Stimulated activated CD8-positive, alpha-beta memory T cell treated with anti-CD3 and anti-CD28 coated beads, Interleukin-7, amount 100 ng/mL, for 4 hours (primary cell): ENCODE data around the gene TSPAN31.
"Not testable (repeated sequence)": the region's sequence is repeated elsewhere in the genome, so short reads cannot be mapped to it uniquely, and the experiment has no call there.

ENCODE experiments used
- DNase-seq, 2 donors: peaks; one replicate each; pipeline ENCODE4 v3.0.0-alpha.2; 2020; ENCODE audit warnings: low read depth in 2 of 2

Gene TSPAN31

DNA sequence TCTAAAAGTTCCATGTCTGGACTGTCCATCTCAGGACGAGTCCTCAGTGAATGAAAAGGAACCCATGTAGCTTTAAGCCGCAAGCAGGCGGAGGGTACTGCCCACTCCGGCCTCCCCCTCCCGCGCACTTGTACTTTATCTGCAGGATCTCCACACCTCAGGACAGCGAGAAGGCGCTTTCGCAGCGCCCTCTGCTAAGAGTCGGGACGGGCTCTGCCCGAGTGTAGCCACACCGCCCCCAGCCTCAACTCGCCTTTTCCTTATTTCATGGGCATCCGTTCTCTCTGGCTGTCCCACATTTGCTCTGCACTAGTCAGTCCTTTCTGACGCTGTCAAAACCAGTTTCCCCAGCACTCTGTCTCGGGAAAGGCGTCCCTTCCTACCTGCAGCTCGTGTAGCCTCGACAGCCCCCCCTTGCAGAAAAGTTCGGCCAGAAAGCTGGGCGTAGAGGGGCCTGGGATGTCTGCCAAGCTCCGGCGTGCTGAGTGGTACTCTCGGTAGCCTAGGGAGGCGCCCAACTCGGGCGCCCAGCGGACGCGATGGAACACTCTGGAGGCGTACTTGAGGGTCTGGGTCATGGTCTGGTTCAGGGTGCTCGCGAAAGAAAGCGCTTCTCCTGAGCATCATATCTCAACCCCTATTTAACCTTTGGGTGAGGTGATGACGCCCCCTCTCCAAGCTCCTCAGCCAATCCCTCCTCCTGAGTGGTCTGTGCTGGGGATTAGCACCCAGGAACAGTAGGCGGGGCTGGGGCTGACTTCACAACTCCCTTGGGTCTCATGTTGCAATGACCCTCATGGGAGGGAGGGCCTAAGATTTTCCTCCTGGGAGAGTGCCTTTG lies 21.8 kb downstream of the TSPAN31 start, which contains the start of gene CYP27B1:
Gene CYP27B1 (minus strand): TSS at position 615 of the 841 bp plus-strand sequence. CDS start 37 bp downstream, at position 578.
- no peak for DNase-seq

DNA sequence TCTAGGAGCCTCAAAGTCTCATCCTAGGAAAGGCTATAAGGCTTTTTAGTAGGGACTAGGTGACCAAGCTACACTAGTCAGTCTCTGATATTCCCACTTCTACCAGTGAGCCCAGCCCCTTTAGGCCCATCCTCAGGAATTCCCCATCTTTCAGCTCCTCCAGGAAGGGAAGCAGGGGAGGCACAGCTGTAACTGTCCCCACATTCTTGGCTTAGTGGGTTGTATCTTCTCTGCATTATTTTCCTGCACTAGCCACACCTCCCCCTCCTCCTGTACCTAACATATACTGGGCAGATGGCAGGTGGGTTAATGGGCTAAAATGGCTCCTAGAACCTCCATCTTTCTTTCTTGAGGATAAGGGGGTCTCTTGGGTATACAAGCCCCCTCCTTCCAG lies 22.5 kb downstream of the TSPAN31 start:
- no peak for DNase-seq

DNA sequence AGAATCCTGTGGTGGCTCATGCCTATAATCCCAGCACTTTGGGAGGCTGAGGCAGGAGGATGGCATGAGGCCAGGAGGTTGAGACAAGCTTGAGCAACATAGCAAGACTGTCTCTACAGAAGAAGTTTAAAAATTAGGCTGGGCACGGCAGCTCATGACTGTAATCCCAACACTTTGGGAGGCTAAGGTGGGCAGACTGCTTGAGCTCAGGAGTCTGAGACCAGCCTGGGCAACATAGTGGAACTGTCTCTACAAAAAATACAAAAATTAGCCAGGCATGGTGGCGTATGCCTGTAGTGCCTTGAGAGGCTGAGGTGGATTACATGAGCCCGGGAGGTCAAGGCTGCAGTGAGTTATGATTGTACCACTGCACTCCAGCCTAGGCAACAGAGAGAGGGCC lies 23.0 kb downstream of the TSPAN31 start:
- no peak for DNase-seq

DNA sequence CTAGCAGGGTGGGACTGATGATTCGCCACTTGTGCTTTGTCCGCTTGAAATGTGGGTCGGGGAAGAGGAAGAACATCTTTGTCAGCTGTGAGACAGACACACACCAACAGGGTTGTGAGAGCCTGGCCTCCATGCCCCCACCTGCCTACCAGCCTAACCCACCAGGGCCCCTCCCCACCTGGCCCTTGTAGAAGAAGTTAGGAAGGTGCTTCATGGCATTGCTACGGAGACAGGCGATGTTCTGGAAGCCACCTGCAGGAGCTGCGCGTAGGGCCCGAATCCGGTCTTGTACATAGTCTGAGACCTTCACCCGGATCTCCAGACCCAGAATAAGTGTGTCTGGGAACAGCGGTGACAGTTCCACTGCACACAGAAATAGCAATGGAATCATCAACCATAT lies 24.8 kb downstream of the TSPAN31 start:
- DNase-seq = no peak

DNA sequence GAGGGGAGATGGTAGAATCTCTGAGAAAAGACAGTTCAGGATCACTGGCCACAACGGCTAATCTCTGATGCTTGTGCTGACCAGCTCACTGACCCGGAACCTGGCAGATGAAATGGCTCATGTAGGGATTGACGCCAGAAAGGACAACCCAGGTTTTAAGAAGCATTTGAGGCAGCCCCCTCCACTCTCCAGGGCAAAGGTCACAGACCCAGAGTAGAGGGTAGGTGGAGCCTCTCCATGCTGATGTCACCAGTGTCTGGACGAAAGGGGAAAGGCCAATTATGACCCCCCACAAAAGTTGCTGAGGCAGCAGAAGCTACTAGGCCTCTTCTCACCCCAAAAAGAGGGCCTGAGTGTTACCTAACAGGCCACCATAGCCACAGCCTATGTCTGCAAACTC lies 25.9 kb downstream of the TSPAN31 start:
- no peak for DNase-seq

DNA sequence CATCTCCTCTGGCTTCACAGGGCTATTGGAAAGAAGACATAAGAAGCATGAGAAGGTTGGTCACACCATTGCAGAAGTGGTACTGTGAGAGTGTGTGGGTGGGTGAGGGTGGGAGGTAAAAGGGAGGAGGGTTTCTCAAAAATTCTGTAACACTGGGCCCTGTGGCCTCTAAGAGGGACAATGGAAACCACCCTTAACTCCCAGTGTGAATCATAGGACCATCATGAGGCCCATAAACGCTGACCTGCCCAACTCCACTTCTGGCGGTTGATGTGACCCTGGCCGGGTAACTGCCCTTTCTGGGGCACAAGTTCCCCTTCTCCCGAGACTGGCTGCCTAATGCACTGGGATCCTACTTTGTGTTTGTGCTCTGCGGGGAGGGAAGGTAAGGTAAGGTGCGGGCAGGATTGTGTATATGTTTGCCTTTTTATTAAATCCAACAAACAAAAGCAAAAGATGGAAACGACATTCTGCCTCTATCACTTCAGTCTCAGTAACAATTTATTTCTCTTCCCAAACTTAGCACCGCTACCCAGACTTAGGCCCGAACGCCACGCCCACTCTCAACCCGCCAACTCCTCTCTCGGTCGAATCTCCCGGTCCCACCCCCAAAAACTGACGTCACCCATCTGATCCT lies 26.5 kb downstream of the TSPAN31 start:
- peak; percentile 83 to 89 for DNase-seq

DNA sequence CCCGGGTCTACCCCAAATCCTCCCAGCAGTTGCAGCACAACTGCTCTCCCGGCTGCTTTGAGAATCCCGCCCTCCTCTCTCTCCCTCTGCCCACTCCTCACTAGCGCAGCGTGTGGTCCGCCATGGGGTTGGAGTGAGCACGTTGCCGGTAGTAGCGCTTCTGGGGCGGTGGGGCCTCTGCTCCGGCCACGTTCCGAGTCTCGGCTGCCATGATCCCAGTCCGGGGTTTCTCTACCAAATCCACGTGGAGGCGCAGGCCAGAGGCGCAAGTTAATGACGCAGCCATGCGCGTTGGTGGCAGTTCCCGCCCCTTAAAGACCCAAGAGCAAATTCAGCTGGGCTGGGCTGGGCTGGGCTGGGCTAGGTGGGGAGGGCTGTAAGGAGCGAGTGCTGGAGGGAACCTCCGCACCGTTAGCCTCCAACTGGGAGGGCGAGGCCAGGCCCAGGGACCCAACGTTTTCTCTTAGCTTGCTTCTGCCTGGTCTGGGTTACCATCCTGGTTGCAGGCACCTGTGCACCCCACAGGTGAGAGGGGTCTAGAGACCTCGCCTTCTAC lies 27.1 kb downstream of the TSPAN31 start, which contains the start of gene METTL1:
Gene METTL1 (minus strand): TSS at position 233 of the 556 bp plus-strand sequence. CDS start 22 bp downstream, at position 211.
- peak; percentile 89 to 94 for DNase-seq

DNA sequence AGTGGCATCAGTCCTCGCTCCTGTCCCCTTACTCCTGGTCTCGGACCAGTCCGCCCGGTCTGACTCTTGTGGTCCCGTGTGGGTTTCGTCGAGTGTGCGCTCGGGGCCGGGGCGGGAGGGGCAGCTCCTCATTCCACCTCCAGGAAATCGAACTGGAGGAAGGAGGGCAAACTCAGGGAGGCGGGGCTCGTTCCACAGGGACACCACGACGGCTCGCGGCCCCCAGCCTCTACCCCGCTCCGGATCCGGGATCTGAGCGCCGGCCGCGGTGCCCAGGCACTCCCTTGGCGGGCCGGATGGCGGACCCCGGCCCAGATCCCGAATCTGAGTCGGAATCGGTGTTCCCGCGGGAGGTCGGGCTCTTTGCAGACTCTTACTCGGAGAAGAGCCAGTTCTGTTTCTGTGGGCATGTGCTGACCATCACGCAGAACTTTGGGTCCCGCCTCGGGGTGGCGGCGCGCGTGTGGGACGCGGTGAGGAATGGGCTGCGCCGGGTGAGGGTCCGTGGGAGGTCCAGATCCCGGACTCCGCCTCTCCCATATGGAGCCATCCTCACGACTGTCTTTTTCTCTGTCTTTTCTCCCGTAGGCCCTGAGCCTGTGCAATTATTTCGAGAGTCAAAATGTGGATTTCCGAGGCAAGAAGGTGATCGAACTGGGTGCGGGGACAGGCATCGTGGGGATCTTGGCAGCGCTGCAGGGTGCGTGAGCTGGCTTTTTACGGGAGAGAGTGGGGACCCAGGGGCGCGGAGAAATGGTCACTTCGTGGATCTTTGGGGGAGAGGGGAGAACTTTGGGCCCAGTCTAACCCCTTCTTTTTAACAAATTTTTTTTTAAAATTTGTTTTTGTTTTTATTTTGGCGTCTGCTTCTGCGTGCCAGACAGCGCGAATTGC lies 27.8 kb downstream of the TSPAN31 start, which contains the start of gene EEF1AKMT3:
Gene EEF1AKMT3 (plus strand): TSS at position 186 of the 894 bp plus-strand sequence. CDS start 111 bp downstream, at position 297.
- no peak for DNase-seq

DNA sequence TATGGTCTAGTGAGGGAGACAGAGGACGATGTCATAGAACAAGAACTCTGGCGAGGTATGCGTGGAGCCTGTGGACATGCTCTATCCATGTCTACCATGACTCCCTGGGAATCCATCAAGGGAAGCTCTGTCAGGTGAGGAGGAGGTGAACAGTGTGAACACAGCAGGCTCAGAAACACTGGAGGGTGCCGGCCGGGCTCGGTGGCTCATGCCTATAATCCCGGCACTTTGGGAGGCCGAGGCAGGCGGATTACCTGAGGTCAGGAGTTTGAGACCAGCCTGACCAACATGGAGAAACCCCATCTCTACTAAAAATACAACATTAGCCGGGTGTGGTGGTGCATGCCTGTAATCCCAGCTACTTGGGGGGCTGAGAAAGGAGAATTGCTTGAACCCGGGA lies 29.8 kb downstream of the TSPAN31 start:
- not testable (repeated sequence) for DNase-seq

DNA sequence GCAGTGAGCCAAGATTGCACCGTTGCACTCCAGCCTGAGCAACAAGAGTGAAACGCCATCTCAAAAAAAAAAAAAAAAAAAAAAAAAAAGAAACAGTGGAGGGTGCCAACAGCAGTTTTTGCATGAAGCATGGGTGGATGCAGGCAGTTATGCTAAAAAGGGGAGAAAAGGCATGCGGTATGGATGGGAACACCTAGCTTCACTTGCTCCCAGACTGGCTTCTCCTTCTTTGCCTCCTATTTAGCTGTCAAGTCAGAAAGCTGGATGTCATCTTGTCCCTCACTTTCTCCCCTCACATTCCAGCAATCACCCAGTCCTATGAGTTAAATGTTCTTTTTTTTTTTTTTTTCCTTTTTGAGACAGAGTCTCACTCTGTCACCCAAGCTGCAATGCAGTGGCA lies 30.2 kb downstream of the TSPAN31 start:
- DNase-seq = no peak

DNA sequence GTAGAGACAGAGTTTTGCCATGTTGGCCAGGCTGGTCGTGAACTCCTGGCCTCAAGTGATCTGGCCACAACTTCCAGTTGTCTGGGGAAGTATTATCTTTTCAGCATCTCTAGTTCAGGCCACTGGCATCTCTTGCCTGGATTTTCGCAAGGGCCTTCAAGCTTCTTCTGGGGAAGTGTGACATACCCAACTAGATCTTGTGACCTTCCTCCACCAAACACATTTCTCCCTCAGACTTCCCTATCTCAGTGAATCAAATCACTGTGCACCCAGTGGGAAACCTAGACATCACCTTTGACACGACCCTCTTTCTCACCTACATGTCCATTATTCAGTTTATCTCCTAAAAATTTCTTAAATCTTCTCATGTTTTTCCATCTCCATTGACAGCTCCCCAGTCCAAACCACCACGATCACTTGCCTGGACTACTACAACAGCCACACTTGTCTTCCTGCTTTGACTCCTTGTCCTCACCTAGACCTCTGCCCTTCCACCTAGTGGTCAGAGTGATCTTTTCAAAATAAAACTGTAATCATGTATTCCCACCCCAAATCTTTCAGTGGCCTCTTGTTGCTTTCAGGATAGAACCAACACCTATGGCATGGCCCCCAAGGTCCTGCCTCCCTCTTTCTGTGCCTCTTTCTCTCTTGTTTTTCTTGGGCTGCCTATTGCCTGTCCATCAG lies 30.9 kb downstream of the TSPAN31 start:
- DNase-seq = no peak

DNA sequence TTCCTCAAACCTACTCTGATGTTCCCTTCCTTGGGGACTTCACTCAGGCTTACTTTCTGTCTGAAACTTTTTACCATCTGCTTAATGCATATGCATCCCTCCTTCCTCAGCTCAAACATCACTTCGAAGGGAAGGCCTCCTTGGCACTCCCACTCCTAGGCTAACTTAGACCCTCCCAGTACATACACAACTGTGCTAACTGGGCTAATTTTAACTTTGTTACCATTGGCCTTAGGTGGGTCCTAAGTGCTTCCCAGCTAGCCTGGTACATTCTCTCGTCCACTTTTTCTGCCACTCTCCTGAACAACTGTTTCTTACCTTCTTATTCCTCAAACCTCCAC lies 31.4 kb downstream of the TSPAN31 start:
- no peak for DNase-seq

DNA sequence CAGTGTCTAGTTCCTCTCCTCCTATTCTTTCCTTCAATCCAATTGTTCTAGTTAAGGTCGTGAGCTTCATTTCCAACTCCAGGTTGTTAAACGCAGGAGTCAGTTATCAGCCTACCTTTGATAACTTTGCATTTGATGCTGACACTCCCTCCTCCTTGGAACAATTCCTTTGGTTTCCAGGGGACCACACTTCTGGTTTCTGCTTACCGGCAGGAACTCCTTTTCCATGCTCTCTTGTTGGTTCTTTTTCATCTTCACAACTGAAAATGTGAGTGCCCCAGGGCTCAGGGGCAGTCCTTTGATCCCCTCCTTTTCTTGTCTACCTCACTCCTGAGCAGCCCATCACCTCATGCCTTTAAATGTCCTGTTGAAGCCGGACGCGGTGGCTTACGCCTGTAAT lies 32.5 kb downstream of the TSPAN31 start:
- no peak for DNase-seq

DNA sequence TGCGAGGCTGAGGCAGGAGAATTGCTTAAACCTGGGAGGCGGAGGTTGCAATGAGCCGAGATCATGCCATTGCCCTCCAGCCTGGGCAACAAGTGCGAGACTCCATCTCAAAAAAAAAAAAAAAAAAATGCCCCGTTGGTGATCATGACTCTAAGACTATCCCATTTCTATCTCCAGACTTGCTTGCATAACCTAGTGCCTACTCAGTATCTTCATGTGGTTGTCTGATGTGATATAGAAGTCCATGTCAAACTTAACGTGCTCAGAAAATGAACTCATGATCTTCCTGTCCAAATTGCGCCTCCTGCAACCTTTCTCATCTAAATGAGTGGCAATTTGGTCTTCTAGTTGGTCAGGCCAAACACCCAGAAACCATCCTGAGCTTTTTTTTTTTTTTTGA lies 33.1 kb downstream of the TSPAN31 start:
- DNase-seq = no peak

DNA sequence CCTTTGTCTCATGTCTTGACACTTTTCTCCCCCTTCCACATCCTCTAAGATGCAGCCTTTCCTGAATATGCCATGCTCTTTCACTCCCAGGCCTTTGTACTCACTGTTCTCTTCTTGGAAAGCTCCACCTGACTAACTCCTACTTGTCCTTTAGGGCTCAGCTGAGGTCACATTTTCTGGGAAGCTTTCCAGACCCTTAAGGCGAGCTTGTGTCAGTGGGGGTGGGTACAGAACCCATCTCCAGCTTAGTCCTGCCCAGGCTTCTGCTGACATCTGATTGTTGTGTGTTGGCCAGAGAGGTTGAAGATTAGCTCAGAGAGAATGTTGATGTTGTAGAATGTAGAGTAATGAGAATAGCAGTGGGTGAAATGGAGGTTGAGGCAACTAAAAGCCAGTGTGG lies 34.9 kb downstream of the TSPAN31 start:
- DNase-seq = no peak

DNA sequence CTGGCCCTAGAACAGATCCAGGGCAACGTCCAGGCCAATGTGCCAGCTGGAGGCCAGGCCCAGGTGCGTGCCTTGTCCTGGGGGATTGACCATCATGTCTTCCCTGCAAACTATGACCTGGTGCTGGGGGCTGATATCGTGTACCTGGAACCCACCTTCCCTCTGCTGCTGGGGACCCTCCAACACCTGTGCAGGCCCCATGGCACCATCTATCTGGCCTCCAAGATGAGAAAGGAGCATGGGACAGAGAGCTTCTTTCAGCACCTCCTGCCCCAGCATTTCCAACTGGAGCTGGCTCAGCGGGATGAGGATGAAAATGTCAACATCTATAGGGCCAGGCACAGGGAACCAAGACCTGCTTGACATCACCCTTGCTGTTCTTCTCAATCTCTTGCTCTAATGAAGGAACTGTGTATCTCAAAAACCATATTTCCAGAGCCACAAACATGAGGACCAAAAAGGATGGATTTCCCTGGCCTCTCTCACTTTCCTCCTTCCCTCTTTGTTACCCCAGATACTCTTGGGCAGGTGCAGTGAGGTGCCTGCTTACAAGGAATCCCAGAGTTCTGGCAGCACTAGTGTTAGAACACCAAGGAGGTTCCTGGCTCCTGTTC lies 35.6 kb downstream of the TSPAN31 start:
- DNase-seq = no peak

DNA sequence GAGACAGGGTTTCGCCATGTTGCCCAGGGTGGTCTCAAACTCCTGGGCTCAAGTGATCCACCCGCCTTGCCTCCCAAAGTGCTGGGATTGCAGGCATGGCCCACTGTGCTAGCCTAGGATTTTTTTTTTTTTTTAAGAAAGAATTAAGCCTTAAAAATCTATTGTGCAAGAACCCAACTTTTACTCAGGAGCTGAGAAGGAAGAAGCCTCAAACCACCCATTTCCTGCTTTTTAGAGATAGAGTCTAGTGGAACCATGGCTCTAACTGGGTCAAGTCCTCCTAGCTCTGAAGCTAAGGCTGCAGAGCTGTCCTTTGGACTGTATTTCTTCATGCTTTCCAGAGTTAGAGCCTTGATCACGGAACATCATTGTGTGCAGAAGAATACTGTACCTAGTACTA lies 36.4 kb downstream of the TSPAN31 start:
- DNase-seq = no peak

DNA sequence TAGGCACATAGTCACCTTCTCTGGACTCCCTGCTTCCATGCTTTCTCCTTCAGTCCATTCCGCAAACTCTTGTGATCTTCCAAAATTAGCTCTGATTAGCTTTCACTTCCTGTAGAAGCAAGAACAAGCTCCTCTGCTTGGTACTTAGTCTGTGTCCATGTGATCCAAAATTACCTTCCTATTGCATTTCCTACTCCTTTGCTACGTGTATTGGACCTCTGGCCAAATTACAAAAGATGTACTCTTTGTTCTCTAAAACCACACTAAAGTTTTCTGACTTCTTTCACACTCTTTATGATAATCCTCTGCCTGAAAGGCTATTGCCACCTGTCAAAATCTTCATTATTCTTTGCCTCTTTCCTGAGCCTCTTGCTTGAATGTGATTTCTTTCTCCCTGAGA lies 37.0 kb downstream of the TSPAN31 start:
- DNase-seq = no peak

DNA sequence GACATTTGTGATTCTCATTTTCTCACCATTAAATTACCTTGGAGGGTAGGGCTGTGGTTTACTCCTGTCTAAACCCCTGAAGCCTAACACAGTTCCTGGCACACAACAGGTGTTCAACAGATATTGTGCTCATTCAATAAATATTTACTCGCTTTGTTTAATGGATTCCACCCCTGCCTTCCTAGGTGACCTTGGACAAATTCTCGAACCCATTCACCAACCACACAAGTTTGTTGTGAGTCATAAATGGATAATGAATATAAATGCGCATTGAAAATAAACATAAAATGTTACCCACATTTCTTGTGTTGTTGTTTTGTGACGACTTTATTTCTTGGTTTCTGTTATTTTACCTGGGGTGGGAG lies 37.4 kb downstream of the TSPAN31 start:
- DNase-seq = no peak

DNA sequence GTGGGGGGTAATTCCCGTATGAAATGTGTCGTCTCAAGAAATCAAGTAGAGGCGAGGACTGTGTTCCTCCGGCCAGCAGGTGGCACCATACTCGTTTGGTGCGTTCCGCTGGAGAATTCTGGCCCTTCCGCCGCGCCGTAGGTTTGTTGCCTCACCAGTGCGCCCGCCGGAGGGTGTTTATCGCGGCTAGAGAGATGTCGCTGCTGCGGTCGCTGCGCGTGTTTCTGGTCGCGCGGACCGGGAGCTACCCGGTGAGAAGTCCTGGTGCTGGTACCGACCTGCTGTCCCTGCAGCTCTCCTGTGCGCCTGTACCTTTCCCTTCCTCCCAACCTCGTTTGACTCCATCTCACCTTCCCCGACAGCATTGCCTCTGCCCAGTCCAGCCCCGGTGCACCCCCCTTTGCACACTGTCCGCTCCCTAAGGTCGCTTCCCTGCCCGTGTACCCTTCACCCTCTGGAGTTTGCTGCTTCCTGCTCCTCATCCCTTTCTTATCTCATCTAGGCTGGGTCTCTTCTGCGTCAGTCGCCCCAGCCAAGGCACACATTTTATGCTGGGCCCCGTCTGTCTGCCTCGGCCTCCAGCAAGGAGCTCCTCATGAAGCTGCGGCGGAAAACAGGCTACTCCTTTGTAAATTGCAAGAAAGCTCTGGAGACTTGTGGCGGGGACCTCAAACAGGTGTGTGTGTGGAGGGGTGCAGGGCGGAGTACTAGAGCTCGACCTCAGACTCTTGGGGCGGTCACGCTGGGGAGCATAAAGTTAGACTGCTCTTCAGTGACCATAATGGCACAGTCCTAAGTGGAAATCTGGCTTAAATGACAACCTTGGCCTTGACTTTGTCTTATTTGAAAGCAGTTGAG lies 38.0 kb downstream of the TSPAN31 start, which contains the start of gene TSFM:
Gene TSFM (plus strand): TSS at position 180 of the 858 bp plus-strand sequence. CDS start 15 bp downstream, at position 195.
- peak; percentile 93 to 96 for DNase-seq
